Kidney epithelial cell (primary cell): ENCODE data around the gene SLC35E1. TPM values are rescaled to one million over a fixed set of nuclear protein-coding genes. Genes with fewer than 3 reads are reported as not detected.

Source experiments
- DNase-seq: peaks from one replicate; pipeline ENCODE4 v3.0.0-alpha.2; 2010; ENCODE audit warnings: low read depth
- H3K27me3 ChIP-seq: 2 replicates; pipeline ENCODE4 v1.6.0; 2011; ENCODE audit warnings: low read length; ENCODE audit not compliant: control insufficient read depth, insufficient read depth
- H3K36me3 ChIP-seq: 2 replicates; pipeline ENCODE4 v1.5.1; 2011; ENCODE audit warnings: low read length; ENCODE audit not compliant: control insufficient read depth, insufficient read depth
- H3K4me3 ChIP-seq: 2 replicates; pipeline ENCODE4 v1.5.1; 2011; ENCODE audit warnings: low read depth, mild to moderate bottlenecking, control low read depth, low read length
- total RNA-seq: library from RNA; depleted of rRNA; stranded (reverse); fragments of >200 nt; gene quantifications from 2 replicates; pipeline ENCODE4 v1.2.3, GENCODE V29; 2015
- TF ChIP-seq, protein P1 (sequence below): IDR thresholded peaks from 2 replicates; pipeline ENCODE4 v1.5.1; 2011; ENCODE audit warnings: mild to moderate bottlenecking, moderate library complexity, low read length, control low read depth, inconsistent platforms; ENCODE audit not compliant: insufficient read depth, poor library complexity, severe bottlenecking

The SLC35E1 gene
- total RNA-seq, 1 donor from 2014 or later, result 60.9 TPM

GRCh38 chr19:16586477-16586871, 14.3 kb upstream of the SLC35E1 start:
- no peaks in the 10 kb centered on the region for H3K27me3 ChIP-seq
- no peaks in the 10 kb centered on the region for H3K36me3 ChIP-seq
- DNase-seq, result no peak
- TF ChIP-seq, protein P1, sequence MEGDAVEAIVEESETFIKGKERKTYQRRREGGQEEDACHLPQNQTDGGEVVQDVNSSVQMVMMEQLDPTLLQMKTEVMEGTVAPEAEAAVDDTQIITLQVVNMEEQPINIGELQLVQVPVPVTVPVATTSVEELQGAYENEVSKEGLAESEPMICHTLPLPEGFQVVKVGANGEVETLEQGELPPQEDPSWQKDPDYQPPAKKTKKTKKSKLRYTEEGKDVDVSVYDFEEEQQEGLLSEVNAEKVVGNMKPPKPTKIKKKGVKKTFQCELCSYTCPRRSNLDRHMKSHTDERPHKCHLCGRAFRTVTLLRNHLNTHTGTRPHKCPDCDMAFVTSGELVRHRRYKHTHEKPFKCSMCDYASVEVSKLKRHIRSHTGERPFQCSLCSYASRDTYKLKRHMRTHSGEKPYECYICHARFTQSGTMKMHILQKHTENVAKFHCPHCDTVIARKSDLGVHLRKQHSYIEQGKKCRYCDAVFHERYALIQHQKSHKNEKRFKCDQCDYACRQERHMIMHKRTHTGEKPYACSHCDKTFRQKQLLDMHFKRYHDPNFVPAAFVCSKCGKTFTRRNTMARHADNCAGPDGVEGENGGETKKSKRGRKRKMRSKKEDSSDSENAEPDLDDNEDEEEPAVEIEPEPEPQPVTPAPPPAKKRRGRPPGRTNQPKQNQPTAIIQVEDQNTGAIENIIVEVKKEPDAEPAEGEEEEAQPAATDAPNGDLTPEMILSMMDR, result no peak
- H3K4me3 ChIP-seq, result no peak overlapping the region

DNA sequence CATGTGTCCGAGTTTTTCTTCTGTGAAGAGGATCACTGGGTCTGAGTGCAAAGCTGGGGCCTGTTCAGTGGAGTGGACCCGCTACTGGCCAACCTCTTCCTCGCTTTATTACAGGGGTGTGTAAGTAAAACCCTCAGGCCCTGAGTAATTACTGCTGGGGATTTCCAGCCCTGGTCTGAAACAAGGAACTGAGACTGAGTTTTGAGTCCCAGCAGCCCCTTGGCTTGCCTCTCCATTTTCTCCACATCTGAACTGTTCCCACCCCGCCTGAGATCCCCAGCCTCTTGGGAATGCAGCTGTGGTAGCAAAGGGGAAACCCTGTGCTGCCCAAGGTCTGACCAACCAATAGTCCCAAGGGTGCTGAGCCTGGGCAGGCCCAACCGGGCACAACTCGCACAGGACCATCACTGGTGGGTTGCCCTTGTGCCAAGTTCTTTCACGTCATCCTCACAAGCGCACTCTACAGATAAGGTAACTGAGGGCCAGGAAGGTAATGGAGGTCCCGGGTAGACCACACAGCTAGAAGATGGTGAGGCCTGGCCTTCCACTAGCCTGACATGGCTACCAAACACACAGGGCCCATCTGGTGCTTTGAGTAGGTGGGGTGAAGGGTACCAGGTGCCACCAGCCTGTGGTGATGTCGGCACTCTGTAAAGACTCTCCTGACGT, 13.7 kb upstream of the SLC35E1 start:
- Histone ChIP-seq H3K27me3 (no peaks in the 10 kb centered on the region), H3K36me3 (no peaks in the 10 kb centered on the region), H3K4me3 (no peak overlapping the region)
- TF ChIP-seq, protein P1, result no peak
- DNase-seq, result no peak

DNA sequence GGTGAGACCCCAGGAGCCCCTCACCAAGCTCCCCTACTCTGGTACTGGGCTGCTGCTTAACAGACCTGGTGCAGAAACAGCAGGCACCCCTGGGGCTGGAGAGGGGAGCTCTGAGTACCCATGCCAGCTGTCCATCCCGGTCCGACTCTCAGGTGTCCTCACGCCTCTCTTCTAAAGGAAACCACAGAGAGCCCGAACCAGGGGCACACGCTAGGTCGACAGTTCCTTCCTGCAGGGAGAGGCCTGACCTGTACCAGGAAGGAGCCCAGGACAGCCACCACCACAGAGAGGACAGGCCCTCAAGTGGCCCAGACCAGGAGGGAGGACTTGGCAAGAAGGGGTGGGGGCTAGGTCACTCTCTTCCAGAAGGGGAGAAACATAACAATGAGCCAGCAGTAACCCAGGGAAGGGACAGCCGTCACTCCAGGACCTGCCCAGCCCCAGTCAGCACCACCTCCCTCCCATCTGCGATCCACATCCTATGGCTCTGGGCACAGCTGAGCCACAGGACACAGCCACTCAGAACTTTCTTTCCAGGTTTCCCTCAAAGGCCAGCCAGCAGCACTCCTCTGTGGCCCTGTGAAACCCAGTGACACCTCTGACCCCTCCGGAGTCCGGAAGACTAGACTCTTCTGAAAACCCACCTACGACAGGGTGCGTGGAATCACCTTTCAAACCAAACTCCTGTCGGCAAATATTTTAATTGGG, 13.0 kb upstream of the SLC35E1 start:
- no peaks in the 10 kb centered on the region for H3K36me3 ChIP-seq
- DNase-seq, result no peak
- H3K4me3 ChIP-seq, result no peak overlapping the region
- no peaks in the 10 kb centered on the region for H3K27me3 ChIP-seq
- TF ChIP-seq, protein P1, result no peak

- H3K36me3 ChIP-seq, result no peaks in the 10 kb centered on the region
- TF ChIP-seq, protein P1, result no peak
- H3K4me3 ChIP-seq, result no peak overlapping the region
- H3K27me3 ChIP-seq, result no peaks in the 10 kb centered on the region
- no peak for DNase-seq
Observed at GRCh38 chr19:16584248-16585093, 12.3 kb upstream of the SLC35E1 start.

- Histone ChIP-seq H3K4me3 (no peak overlapping the region), H3K36me3 (no peaks in the 10 kb centered on the region), H3K27me3 (no peaks in the 10 kb centered on the region)
- TF ChIP-seq, protein P1, result no peak
- DNase-seq, result no peak
Observed at GRCh38 chr19:16582486-16583261, 10.5 kb upstream of the SLC35E1 start.
